GM12878 (cell line): ENCODE data around the gene IBSP. TPM values are rescaled to one million over a fixed set of nuclear protein-coding genes. Genes with fewer than 3 reads are reported as not detected.

Experiments used
- ATAC-seq: fragments of 200-7000 bp; cut with Tn5 transposase; 3 replicates; pipeline ENCODE4 v1.9.1; 2020; ENCODE audit warnings: mild to moderate bottlenecking, moderate library complexity
- BruUV-seq: library from RNA; stranded (reverse); fragments of 400-500 nt; replicated peaks from 2 replicates; lab custom pipeline; 2021; lab: Mats Ljungman, UMichigan
- CTCF ChIA-PET: fragments of 300-600 bp; sonication (Branson Sonifier 250); formaldehyde crosslinking; extraction: SDS; loops from one replicate; lab custom pipeline; 2021; ENCODE audit warnings: inconsistent platforms; lab: Yijun Ruan, JAX
- POLR2A ChIA-PET: fragments of 350-600 bp; formaldehyde crosslinking; extraction: SDS; loops from one replicate; lab custom pipeline; 2021; ENCODE audit warnings: inconsistent platforms; lab: Charles Lee
- RAD21 ChIA-PET: fragments of 300-600 bp; sonication (Branson Sonifier 250); formaldehyde crosslinking; loops from one replicate; lab custom pipeline; 2023; ENCODE audit warnings: antibody characterized with exemption; ENCODE audit not compliant: unreplicated experiment; lab: Charles Lee
- SMC1A ChIA-PET: fragments of 300-600 bp; sonication (Branson Sonifier 250); formaldehyde crosslinking; loops from one replicate; lab custom pipeline; 2023; ENCODE audit not compliant: unreplicated experiment, uncharacterized antibody; lab: Charles Lee
- DNase-seq: peaks from one replicate; pipeline ENCODE4 v3.0.0-alpha.2; 2011; ENCODE audit warnings: low read depth, low spot score
- FAIRE-seq: peaks from 3 replicates; lab custom pipeline; 2011; peaks lifted over from hg19 to GRCh38; lab: Jason Lieb, UNC
- H2AFZ ChIP-seq: 2 replicates; pipeline ENCODE4 v1.6.0; 2011; ENCODE audit warnings: low read depth, low read length, control low read depth; ENCODE audit not compliant: control insufficient read depth
- H3K27ac ChIP-seq: 2 replicates; pipeline ENCODE4 v1.5.1; 2011; ENCODE audit warnings: control low read depth; ENCODE audit not compliant: control insufficient read depth, insufficient read depth
- H3K27me3 ChIP-seq, 2 experiments: replicated peaks in 1 of 2; 2 replicates each; pipeline versions ENCODE4 v1.6.0 to v1.6.1; 2011; ENCODE audit warnings: low read length in 1 of 2; ENCODE audit not compliant: control insufficient read depth in 2 of 2, insufficient read depth in 2 of 2
- H3K36me3 ChIP-seq, 2 experiments: 2 replicates each; pipeline ENCODE4 v1.5.1; 2011; ENCODE audit warnings: low read length in 1 of 2; ENCODE audit not compliant: control insufficient read depth in 2 of 2, insufficient read depth in 2 of 2
- H3K4me1 ChIP-seq: 2 replicates; pipeline ENCODE4 v1.6.1; 2011; ENCODE audit warnings: mild to moderate bottlenecking, low read length, moderate library complexity, mixed read lengths; ENCODE audit not compliant: control insufficient read depth, insufficient read depth
- H3K4me2 ChIP-seq: 2 replicates; pipeline ENCODE4 v1.6.0; 2011; ENCODE audit warnings: control low read depth; ENCODE audit not compliant: control insufficient read depth, insufficient read depth
- H3K4me3 ChIP-seq: fragments of 200-600 bp; sonication (generic); 2 replicates; pipeline ENCODE4 v1.5.1; 2016
- H3K79me2 ChIP-seq: 2 replicates; pipeline ENCODE4 v1.6.0; 2011; ENCODE audit warnings: low read length; ENCODE audit not compliant: control insufficient read depth, insufficient read depth
- H3K9ac ChIP-seq: 2 replicates; pipeline ENCODE4 v1.8.0; 2011; ENCODE audit warnings: low read length, control low read depth, mixed read lengths; ENCODE audit not compliant: control insufficient read depth, insufficient read depth
- H3K9me3 ChIP-seq: replicated peaks from 3 replicates; pipeline ENCODE4 v1.5.1; 2011; ENCODE audit warnings: mild to moderate bottlenecking, low read length; ENCODE audit not compliant: control insufficient read depth, insufficient read depth
- H4K20me1 ChIP-seq: 2 replicates; pipeline ENCODE4 v1.6.0; 2011; ENCODE audit not compliant: control insufficient read depth, insufficient read depth
- BHLHE40 ChIP-seq, 2 experiments: fragments of 450-650 bp in 1 of 2; IDR thresholded peaks; 2 replicates each; pipeline ENCODE4 v1.6.1; 2011 to 2017; ENCODE audit warnings: low read depth in 2 of 2, borderline replicate concordance in 1 of 2, improper control_type of control experiment in 1 of 2, low read length in 1 of 2, mild to moderate bottlenecking in 1 of 2
- CBX3 ChIP-seq: fragments of 200-600 bp; sonication (generic); IDR thresholded peaks from 2 replicates; pipeline ENCODE4 v1.6.1; 2016; ENCODE audit warnings: low read depth, borderline replicate concordance
- CHD2 ChIP-seq: IDR thresholded peaks from 2 replicates; pipeline ENCODE4 v1.6.1; 2011; ENCODE audit warnings: low read depth, low read length, improper control_type of control experiment, borderline replicate concordance
- HCFC1 ChIP-seq: fragments of 150-350 bp; IDR thresholded peaks from 2 replicates; pipeline ENCODE4 v1.6.1; 2014; ENCODE audit warnings: low read length
- IKZF2 ChIP-seq, 2 experiments: fragments of 450-650 bp; IDR thresholded peaks; 2 replicates each; pipeline ENCODE4 v1.6.1; 2017; ENCODE audit warnings: mild to moderate bottlenecking in 2 of 2, moderate library complexity in 2 of 2
- JUND ChIP-seq: IDR thresholded peaks from 2 replicates; pipeline ENCODE4 v1.6.1; 2012; ENCODE audit warnings: low read depth, mild to moderate bottlenecking, low read length, improper control_type of control experiment, moderate library complexity
- NFIC ChIP-seq: IDR thresholded peaks from 2 replicates; pipeline ENCODE4 v1.6.1; 2012; ENCODE audit warnings: low read depth, mild to moderate bottlenecking, inconsistent platforms, low read length, moderate library complexity
- RBBP5 ChIP-seq: fragments of 200-600 bp; sonication (generic); conservative IDR thresholded peaks from 2 replicates; pipeline ENCODE4 v1.6.1; 2016
- SUPT20H ChIP-seq: IDR thresholded peaks from 2 replicates; pipeline ENCODE4 v1.6.1; 2011; ENCODE audit warnings: low read depth, mild to moderate bottlenecking, low read length, moderate library complexity, borderline replicate concordance; ENCODE audit not compliant: control insufficient read depth
- ZBTB4 ChIP-seq: fragments of 450-650 bp; formaldehyde crosslinking; IDR thresholded peaks from 2 replicates; pipeline ENCODE4 v1.4.0; 2022; ENCODE audit warnings: mild to moderate bottlenecking, moderate library complexity
- ZNF687 ChIP-seq: fragments of 450-650 bp; IDR thresholded peaks from 2 replicates; pipeline ENCODE4 v1.6.1; 2017; ENCODE audit warnings: mild to moderate bottlenecking, moderate library complexity
- WGBS: methylation state at CpG from one replicate; pipeline ENCODE4 v1.1.6; 2016; ENCODE audit warnings: low lambda C conversion rate; ENCODE audit not compliant: insufficient replicate concordance, insufficient coverage; ENCODE audit errors: missing lambda C conversion rate; 5-methylcytosine and 5-hydroxymethylcytosine counted together
- in situ Hi-C: fragments of 300-500 bp; cut with MboI; formaldehyde crosslinking; loops from 9 replicates; pipeline ENCODE4 v1.14.3; 2018; ENCODE audit warnings: mixed read lengths
- intact Hi-C: fragments of 100-400 bp; cut with micrococcal nuclease; formaldehyde crosslinking; loops from one replicate; pipeline ENCODE4 v1.14.2; 2022; ENCODE audit not compliant: unreplicated experiment
- polyA plus RNA-seq, 11 experiments: library from polyadenylated mRNA; depleted of rRNA in 4 of 11; unstranded in 6 of 11; stranded (reverse) in 5 of 11; fragments of >200 nt; fragmentation: Nextera tagmentation in 4 of 11; fragmentation: Illumina TruSeq in 1 of 11; extraction: Ambion mirVana in 4 of 11; extraction: Trizol in 1 of 11; gene quantifications; 1 replicate in 1 of 11; 2 replicates in 10 of 11; pipeline versions ENCODE4 v1.2.1 to v1.2.3, GENCODE V29; 2011 to 2016; ENCODE audit warnings: inconsistent platforms in 2 of 11, missing spikeins in 2 of 11, low read depth in 1 of 11
- total RNA-seq, 4 experiments: library from RNA; depleted of rRNA in 3 of 4; stranded (reverse); fragments of >200 nt in 3 of 4; fragmentation: Illumina TruSeq in 1 of 4; extraction: Trizol in 1 of 4; gene quantifications; 2 replicates each; pipeline versions ENCODE4 v1.2.1 to v1.2.3, GENCODE V29; 2013 to 2021
- TF ChIP-seq, protein P1 (sequence below): fragments of 450-650 bp; IDR thresholded peaks from 2 replicates; pipeline ENCODE4 v1.6.1; 2017; ENCODE audit warnings: low read depth, mild to moderate bottlenecking, moderate library complexity
- TF ChIP-seq, protein P2 (sequence below): IDR thresholded peaks from 2 replicates; pipeline ENCODE4 v1.6.1; 2012; ENCODE audit warnings: low read depth, low read length, improper control_type of control experiment

Gene IBSP
- total and polyA plus RNA-seq, 10 of the 15 experiments (the other 5 are each of a cell fraction or from before 2014, with no cell fraction given): not detected

DNA sequence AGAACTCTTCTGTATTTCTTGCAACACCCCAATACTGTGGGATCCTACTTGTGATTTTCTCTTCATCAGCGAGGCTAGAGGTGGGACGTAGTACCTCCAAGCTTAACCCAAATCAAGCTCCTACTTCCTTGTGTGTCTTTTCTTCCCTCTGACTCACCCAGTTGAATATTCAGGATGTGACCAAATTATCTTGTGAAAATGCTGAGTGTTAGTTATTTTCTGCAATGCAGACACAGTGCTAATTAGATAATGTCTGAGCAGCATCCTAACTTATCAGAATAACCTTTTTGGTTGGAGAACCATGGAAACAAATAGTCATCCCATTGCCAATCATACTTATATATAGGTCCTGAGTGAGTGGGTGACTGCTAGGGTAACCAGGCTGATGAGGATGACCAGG, 35.8 kb downstream of the IBSP start (continued):
- no peak for TF ChIP-seq ZBTB4 (CRISPR knock-in tag)

DNA sequence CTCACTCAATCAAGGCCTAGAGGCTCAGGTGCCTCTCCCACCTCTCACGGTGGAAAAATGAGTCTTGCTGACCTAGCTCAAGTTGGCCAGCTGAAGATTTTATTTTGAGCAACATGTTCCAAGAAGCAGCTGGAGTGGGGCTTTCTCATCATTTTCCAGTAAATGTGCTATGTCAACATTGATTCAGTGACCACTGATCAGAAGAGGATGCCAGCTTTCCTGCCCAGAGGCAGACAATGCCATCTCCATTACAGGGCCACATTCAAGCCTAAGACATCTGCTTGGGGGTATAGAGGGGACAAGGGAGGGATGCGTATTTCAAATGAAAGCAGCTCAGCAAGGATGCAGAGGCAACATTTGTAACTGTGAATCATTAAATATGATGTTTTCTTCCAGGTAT, 36.4 kb downstream of the IBSP start:
- no peak for ATAC-seq
- intact Hi-C loops: loop anchor here (5.0 kb wide), 1 partner anchor 478 kb away; no protein-coding TSS in a partner anchor
- TF ChIP-seq CHD2: no peak
- no peak for TF ChIP-seq ZNF687
- TF ChIP-seq SUPT20H: no peak
- no peak for TF ChIP-seq IKZF2 (IDR thresholded peaks at IDR 0.05)
- no peak for TF ChIP-seq NFIC
- TF ChIP-seq RBBP5: no peak
- TF ChIP-seq, protein P1, sequence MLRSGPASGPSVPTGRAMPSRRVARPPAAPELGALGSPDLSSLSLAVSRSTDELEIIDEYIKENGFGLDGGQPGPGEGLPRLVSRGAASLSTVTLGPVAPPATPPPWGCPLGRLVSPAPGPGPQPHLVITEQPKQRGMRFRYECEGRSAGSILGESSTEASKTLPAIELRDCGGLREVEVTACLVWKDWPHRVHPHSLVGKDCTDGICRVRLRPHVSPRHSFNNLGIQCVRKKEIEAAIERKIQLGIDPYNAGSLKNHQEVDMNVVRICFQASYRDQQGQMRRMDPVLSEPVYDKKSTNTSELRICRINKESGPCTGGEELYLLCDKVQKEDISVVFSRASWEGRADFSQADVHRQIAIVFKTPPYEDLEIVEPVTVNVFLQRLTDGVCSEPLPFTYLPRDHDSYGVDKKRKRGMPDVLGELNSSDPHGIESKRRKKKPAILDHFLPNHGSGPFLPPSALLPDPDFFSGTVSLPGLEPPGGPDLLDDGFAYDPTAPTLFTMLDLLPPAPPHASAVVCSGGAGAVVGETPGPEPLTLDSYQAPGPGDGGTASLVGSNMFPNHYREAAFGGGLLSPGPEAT: no peak
- TF ChIP-seq JUND: no peak
- TF ChIP-seq HCFC1: no peak
- no peak for TF ChIP-seq BHLHE40 (IDR thresholded peaks at IDR 0.05; ENCODE audit: borderline replicate concordance in 1 of 2, low read depth in 2 of 2, low read length in 1 of 2)
- TF ChIP-seq CBX3: no peak
- TF ChIP-seq, protein P2, sequence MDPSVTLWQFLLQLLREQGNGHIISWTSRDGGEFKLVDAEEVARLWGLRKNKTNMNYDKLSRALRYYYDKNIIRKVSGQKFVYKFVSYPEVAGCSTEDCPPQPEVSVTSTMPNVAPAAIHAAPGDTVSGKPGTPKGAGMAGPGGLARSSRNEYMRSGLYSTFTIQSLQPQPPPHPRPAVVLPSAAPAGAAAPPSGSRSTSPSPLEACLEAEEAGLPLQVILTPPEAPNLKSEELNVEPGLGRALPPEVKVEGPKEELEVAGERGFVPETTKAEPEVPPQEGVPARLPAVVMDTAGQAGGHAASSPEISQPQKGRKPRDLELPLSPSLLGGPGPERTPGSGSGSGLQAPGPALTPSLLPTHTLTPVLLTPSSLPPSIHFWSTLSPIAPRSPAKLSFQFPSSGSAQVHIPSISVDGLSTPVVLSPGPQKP: no peak

More for the DNA sequence above, 36.4 kb downstream of the IBSP start:
- no peak overlapping the region for H3K27ac ChIP-seq
- H3K9me3 ChIP-seq: no peaks in the 10 kb centered on the region
- SMC1A ChIA-PET: no interaction called here
- FAIRE-seq (no peak), DNase-seq (no peak)
- CTCF ChIA-PET: no interaction called here
- in situ Hi-C loops: loop anchor here (5.0 to 25.0 kb wide), 2 partner anchors 153 to 673 kb away; no protein-coding TSS in a partner anchor
- no peaks in the 10 kb centered on the region for H3K79me2 ChIP-seq
- no peaks in the 10 kb centered on the region for H3K36me3 ChIP-seq
- 19% methylated on average over 2 of the region's 2 CpGs for WGBS
- POLR2A ChIA-PET: no interaction called here
- H3K4me3 ChIP-seq: no peak overlapping the region
- no peaks in the 10 kb centered on the region; a peak in 2 of 4 replicates for H3K27me3 ChIP-seq
- H2AFZ ChIP-seq: no peak overlapping the region
- H3K4me2 ChIP-seq: no peak overlapping the region
- RAD21 ChIA-PET: no interaction called here
- no peak overlapping the region for H3K9ac ChIP-seq
- no peaks in the 10 kb centered on the region for H4K20me1 ChIP-seq
- no TSS peak for BruUV-seq
- H3K4me1 ChIP-seq: no peaks in the 10 kb centered on the region
